ENCODE measurements around the gene TMEM217. TPM values are rescaled to one million over a fixed set of nuclear protein-coding genes. Genes with fewer than 3 reads are reported as not detected.

The TMEM217 gene
- total RNA-seq, 2 donors from 2014 or later = 0.95 to 1.6 TPM

DNA sequence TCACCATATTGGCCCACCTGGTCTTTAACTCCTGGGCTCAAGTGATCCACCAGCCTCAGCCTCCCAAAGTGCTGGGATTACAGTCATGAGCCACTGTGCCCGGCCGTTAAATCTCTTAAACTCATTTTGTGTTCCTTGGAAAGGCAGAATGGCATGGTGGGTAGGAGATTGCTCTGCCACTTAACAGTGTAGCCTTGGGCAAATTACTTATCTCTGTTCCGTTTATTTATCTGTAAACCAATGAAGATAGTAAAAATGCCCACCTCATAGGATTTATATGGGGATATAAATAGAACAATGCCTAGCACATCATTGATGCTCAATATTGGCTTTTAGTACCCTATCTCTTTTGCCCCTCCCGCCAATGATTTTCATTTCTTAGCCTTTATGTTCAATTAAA lies 95.2 kb downstream of the TMEM217 start:
- H3K4me1 Mint-ChIP-seq = peaks cover 11% of the 10 kb centered on the region
- H3K4me1 ChIP-seq (ENCODE audit: control insufficient read depth, insufficient read depth, low read length) = no peaks in the 10 kb centered on the region
- H3K4me3 Mint-ChIP-seq = no peak overlapping the region
- no peaks in the 10 kb centered on the region for H3K27me3 ChIP-seq (ENCODE audit: control insufficient read depth, insufficient read depth, low read length, poor library complexity, severe bottlenecking)
- DNase-seq = no peak
- H3K36me3 ChIP-seq (ENCODE audit: control insufficient read depth, insufficient read depth, low read length) = no peaks in the 10 kb centered on the region
- no peaks in the 10 kb centered on the region for H3K9me3 ChIP-seq (ENCODE audit: control insufficient read depth, low read length)
- H3K36me3 Mint-ChIP-seq (ENCODE audit: low read depth) = no peaks in the 10 kb centered on the region
- H3K27ac ChIP-seq (ENCODE audit: low read depth, low read length) = no peak overlapping the region
- 70 to 88% methylated on average over 2 to 3 of the region's 4 CpGs for WGBS, 2 experiments (ENCODE audit: insufficient coverage in 1 of 2, insufficient read length in 1 of 2)
- no peaks in the 10 kb centered on the region for H3K9me3 Mint-ChIP-seq
- no peak overlapping the region for H3K9ac ChIP-seq (ENCODE audit: extremely low read depth, low read length, poor library complexity, severe bottlenecking)
- H3K27ac Mint-ChIP-seq = no peak overlapping the region
- H3K27me3 Mint-ChIP-seq (ENCODE audit: insufficient read depth) = no peaks in the 10 kb centered on the region
- H3K4me3 ChIP-seq (ENCODE audit: low read length) = no peak overlapping the region
- TF ChIP-seq, protein P1, sequence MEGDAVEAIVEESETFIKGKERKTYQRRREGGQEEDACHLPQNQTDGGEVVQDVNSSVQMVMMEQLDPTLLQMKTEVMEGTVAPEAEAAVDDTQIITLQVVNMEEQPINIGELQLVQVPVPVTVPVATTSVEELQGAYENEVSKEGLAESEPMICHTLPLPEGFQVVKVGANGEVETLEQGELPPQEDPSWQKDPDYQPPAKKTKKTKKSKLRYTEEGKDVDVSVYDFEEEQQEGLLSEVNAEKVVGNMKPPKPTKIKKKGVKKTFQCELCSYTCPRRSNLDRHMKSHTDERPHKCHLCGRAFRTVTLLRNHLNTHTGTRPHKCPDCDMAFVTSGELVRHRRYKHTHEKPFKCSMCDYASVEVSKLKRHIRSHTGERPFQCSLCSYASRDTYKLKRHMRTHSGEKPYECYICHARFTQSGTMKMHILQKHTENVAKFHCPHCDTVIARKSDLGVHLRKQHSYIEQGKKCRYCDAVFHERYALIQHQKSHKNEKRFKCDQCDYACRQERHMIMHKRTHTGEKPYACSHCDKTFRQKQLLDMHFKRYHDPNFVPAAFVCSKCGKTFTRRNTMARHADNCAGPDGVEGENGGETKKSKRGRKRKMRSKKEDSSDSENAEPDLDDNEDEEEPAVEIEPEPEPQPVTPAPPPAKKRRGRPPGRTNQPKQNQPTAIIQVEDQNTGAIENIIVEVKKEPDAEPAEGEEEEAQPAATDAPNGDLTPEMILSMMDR (conservative IDR thresholded peaks at IDR 0.05) = no peak

Other genes starting within 250 kb of the TMEM217 start
- gene PIM1, start 88.0 kb downstream of the TMEM217 start, total RNA-seq = 10 to 100 TPM; 43.9 to 65.3 TPM
- 10 to 100 TPM; 13.8 to 20.1 TPM for gene TBC1D22B, start 372 bp downstream of the TMEM217 start, total RNA-seq
- gene RNF8, start 95.8 kb upstream of the TMEM217 start, total RNA-seq = 10 to 100 TPM; 38.2 to 51.1 TPM
- 10 to 100 TPM; 62.0 to 91.6 TPM for gene CMTR1, start 175.1 kb upstream of the TMEM217 start, total RNA-seq
- gene CCDC167, start 241.7 kb upstream of the TMEM217 start, total RNA-seq = 10 to 100 TPM; 60.4 to 66.1 TPM